ENCODE measurements around the gene AFTPH. TPM values are rescaled to one million over a fixed set of nuclear protein-coding genes. Genes with fewer than 3 reads are reported as not detected.

AFTPH gene
- polyA plus RNA-seq, 1 of the 3 experiments (the other 2 are of a cell fraction) = 7.4 TPM

DNA sequence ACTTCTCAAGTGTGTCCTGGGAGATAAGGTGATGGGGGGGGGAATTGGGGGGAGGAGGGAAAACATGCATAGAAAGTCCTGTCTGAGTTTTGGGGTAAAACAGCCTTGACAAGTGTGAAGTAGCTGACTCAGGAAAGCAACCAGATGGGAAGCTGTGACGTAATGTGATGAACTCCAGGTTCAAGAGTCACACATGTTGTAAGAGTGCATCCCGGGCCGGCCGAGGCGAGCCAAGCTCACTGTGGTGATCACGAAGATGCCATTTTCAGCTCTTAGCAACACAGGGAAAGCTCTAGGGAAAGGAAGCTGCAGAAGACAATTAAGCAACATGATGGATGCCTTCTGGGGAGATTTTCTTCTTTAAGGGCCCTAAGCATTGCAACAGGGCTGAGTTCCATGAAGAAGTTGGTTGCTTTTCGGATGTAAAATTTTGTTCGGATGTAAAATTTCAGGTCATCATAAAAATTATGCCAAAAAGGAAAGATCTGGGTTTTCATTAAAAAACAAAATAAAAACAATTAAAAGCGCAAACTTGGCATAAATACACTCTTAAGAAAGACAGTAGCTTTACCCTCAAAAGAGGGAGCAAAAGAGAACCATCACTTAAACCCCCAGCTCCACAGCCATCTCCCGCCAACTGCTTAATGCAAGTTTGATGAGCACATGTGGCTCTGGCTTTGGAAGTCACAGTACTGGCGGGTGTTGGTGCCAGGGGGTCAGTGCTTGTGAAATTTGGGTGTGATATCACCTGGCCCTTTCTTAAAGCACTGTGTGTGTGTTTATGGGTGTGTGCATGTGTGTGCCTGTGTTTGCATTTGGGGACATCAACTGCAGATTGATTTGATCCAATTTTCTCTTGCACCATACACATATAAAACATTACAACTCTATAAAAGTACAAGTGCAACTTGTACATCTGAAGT lies 110.5 kb downstream of the AFTPH start:
- no peak overlapping the region for H3K4me2 ChIP-seq
- H3K9me2 ChIP-seq = no peaks in the 10 kb centered on the region
- peaks cover 3% of the 10 kb centered on the region for H3F3A ChIP-seq (replicated peaks; ENCODE audit: insufficient read depth)
- H4K20me1 ChIP-seq (ENCODE audit: insufficient read depth) = peaks cover 55% of the 10 kb centered on the region
- H3K79me2 ChIP-seq (ENCODE audit: insufficient read depth) = peaks cover 61% of the 10 kb centered on the region
- WGBS (ENCODE audit: low lambda C conversion rate) = 93% methylated on average over 11 of the region's 11 CpGs
- POLR2A ChIA-PET = interaction anchor here (1.9 kb wide), 1 partner anchor 19 kb away, joined by 6 read pairs; the partner anchor contains the start of gene SERTAD2
- no peak overlapping the region for H3K27ac ChIP-seq (ENCODE audit: low read depth in 2 of 2, low read length in 1 of 2)
- H2AFZ ChIP-seq (ENCODE audit: low read depth) = no peak overlapping the region
- H3K4me3 ChIP-seq (ENCODE audit: low read depth in 2 of 2, low read length in 1 of 2) = no peak overlapping the region
- CTCF ChIA-PET = interaction anchor here (1.0 to 5.1 kb wide), 8 partner anchors 10 to 307 kb away, joined by 3 to 34 read pairs (median 4); no protein-coding TSS in a partner anchor
- peaks cover 18 to 21% of the 10 kb centered on the region in 2 experiments; a peak in 3 of 4 replicates for H3K4me1 ChIP-seq (ENCODE audit: control insufficient read depth in 1 of 2, insufficient read depth in 2 of 2, low read depth in 1 of 2, low read length in 1 of 2)
- no peaks in the 10 kb centered on the region for H3K9me3 ChIP-seq
- TF ChIP-seq, protein P1, sequence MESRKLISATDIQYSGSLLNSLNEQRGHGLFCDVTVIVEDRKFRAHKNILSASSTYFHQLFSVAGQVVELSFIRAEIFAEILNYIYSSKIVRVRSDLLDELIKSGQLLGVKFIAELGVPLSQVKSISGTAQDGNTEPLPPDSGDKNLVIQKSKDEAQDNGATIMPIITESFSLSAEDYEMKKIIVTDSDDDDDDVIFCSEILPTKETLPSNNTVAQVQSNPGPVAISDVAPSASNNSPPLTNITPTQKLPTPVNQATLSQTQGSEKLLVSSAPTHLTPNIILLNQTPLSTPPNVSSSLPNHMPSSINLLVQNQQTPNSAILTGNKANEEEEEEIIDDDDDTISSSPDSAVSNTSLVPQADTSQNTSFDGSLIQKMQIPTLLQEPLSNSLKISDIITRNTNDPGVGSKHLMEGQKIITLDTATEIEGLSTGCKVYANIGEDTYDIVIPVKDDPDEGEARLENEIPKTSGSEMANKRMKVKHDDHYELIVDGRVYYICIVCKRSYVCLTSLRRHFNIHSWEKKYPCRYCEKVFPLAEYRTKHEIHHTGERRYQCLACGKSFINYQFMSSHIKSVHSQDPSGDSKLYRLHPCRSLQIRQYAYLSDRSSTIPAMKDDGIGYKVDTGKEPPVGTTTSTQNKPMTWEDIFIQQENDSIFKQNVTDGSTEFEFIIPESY (IDR thresholded peaks at IDR 0.05; ENCODE audit: borderline replicate concordance, low read depth) = no peak
- TF ChIP-seq MXI1 (IDR thresholded peaks at IDR 0.05; ENCODE audit: low read depth, low read length) = no peak
- TF ChIP-seq TCF12 (IDR thresholded peaks at IDR 0.05) = no peak
- TF ChIP-seq NFIC (IDR thresholded peaks at IDR 0.05; ENCODE audit: borderline replicate concordance) = no peak
- no peak for TF ChIP-seq RAD21 (IDR thresholded peaks at IDR 0.05; ENCODE audit: low read length)
- TF ChIP-seq FOSL2 (IDR thresholded peaks at IDR 0.05; ENCODE audit: borderline replicate concordance, low read depth) = no peak
- TF ChIP-seq, protein P2, sequence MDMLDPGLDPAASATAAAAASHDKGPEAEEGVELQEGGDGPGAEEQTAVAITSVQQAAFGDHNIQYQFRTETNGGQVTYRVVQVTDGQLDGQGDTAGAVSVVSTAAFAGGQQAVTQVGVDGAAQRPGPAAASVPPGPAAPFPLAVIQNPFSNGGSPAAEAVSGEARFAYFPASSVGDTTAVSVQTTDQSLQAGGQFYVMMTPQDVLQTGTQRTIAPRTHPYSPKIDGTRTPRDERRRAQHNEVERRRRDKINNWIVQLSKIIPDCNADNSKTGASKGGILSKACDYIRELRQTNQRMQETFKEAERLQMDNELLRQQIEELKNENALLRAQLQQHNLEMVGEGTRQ (IDR thresholded peaks at IDR 0.05; ENCODE audit: borderline replicate concordance, low read depth, low read length) = no peak
- no peaks in the 10 kb centered on the region for H3K27me3 ChIP-seq (ENCODE audit: insufficient read depth)
- no peak for DNase-seq
- H3K9ac ChIP-seq = no peak overlapping the region
- H3K36me3 ChIP-seq (replicated peaks in 1 of 2; ENCODE audit: control insufficient read depth in 1 of 2, insufficient read depth in 2 of 2, low read length in 1 of 2) = peaks cover 35 to 45% of the 10 kb centered on the region in 2 experiments

DNA sequence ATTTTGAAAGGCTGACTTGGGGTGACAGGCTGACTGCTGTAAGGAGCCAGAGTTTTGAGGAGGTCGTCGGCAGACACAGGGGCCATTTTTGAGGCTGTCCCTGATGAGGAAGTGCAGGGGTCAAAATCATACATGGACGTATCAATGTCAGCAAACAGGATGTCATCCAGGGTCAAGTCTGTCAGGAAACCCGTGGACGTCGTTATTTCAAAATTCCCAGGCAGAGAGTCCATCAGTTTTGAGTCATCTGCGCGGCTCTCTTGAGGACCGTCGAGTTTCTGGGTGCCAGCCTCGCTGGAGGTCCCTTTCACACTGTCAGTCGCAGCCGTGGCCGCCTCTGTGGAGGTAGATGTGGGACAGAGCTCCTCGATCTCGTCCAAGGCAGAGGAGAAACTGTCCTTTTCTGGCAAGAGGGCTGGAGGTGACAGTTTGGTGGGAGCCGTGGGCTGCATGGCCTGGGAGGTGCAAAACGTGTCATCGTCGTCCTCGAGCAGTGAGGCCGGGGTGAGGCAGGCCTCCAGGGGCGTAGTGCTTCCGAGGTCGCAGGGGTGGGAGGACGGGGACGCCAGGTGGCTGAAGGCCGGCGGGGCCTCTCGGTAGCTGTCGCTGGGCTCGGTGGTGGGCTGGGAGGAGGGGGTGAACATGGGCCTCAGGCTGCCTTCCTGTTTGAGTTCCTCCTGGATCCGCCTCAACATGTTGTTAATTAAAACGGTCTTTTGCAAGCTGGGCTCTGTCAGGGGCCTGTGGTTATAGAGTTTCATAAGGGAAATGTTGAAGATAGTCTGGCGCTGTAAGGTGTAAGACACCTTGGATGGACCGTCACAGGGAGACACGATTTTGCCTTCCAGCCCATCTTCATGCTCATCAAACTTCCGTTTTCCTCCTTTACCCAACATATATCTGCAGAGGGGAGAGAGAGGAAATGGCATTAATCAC lies 112.1 kb downstream of the AFTPH start:
- POLR2A ChIA-PET = no interaction called here
- H3K36me3 ChIP-seq (replicated peaks in 1 of 2; ENCODE audit: control insufficient read depth in 1 of 2, insufficient read depth in 2 of 2, low read length in 1 of 2) = peaks cover 32 to 45% of the 10 kb centered on the region in 2 experiments
- DNase-seq = no peak
- H3K79me2 ChIP-seq (ENCODE audit: insufficient read depth) = peaks cover 78% of the 10 kb centered on the region
- peaks cover 16 to 37% of the 10 kb centered on the region in 2 experiments; a peak in 3 of 4 replicates for H3K4me1 ChIP-seq (ENCODE audit: control insufficient read depth in 1 of 2, insufficient read depth in 2 of 2, low read depth in 1 of 2, low read length in 1 of 2)
- H2AFZ ChIP-seq (ENCODE audit: low read depth) = no peak overlapping the region
- 92% methylated on average over 37 of the region's 38 CpGs for WGBS (ENCODE audit: low lambda C conversion rate)
- H4K20me1 ChIP-seq (ENCODE audit: insufficient read depth) = peaks cover 71% of the 10 kb centered on the region
- TF ChIP-seq RXRA (IDR thresholded peaks at IDR 0.05; ENCODE audit: borderline replicate concordance, low read depth) (no peak), MEF2A (IDR thresholded peaks at IDR 0.05; ENCODE audit: borderline replicate concordance, low read depth) (no peak), NFIC (IDR thresholded peaks at IDR 0.05; ENCODE audit: borderline replicate concordance) (no peak), RAD21 (IDR thresholded peaks at IDR 0.05; ENCODE audit: low read length) (no peak), GATA2 (CRISPR knock-in tag; IDR thresholded peaks at IDR 0.05) (no peak), TAF1 (IDR thresholded peaks at IDR 0.05; ENCODE audit: borderline replicate concordance, low read depth, low read length) (no peak)
- TF ChIP-seq, protein P3, sequence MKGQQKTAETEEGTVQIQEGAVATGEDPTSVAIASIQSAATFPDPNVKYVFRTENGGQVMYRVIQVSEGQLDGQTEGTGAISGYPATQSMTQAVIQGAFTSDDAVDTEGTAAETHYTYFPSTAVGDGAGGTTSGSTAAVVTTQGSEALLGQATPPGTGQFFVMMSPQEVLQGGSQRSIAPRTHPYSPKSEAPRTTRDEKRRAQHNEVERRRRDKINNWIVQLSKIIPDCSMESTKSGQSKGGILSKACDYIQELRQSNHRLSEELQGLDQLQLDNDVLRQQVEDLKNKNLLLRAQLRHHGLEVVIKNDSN (IDR thresholded peaks at IDR 0.05; ENCODE audit: borderline replicate concordance, low read depth) = no peak
- TF ChIP-seq, protein P4, sequence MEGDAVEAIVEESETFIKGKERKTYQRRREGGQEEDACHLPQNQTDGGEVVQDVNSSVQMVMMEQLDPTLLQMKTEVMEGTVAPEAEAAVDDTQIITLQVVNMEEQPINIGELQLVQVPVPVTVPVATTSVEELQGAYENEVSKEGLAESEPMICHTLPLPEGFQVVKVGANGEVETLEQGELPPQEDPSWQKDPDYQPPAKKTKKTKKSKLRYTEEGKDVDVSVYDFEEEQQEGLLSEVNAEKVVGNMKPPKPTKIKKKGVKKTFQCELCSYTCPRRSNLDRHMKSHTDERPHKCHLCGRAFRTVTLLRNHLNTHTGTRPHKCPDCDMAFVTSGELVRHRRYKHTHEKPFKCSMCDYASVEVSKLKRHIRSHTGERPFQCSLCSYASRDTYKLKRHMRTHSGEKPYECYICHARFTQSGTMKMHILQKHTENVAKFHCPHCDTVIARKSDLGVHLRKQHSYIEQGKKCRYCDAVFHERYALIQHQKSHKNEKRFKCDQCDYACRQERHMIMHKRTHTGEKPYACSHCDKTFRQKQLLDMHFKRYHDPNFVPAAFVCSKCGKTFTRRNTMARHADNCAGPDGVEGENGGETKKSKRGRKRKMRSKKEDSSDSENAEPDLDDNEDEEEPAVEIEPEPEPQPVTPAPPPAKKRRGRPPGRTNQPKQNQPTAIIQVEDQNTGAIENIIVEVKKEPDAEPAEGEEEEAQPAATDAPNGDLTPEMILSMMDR (IDR thresholded peaks at IDR 0.05) = no peak
- no peaks in the 10 kb centered on the region for H3K9me2 ChIP-seq
- no peak overlapping the region for H3K27ac ChIP-seq (ENCODE audit: low read depth in 2 of 2, low read length in 1 of 2)
- H3K9ac ChIP-seq = no peak overlapping the region
- no peak overlapping the region for H3K4me2 ChIP-seq
- CTCF ChIA-PET = interaction anchor here (0.6 to 5.1 kb wide), 6 partner anchors 8 to 305 kb away, joined by 3 to 34 read pairs (median 4); partner anchors contain the start of gene SERTAD2
- H3K27me3 ChIP-seq (ENCODE audit: insufficient read depth) = no peaks in the 10 kb centered on the region
- H3K4me3 ChIP-seq (ENCODE audit: low read depth in 2 of 2, low read length in 1 of 2) = no peak overlapping the region
- H3F3A ChIP-seq (replicated peaks; ENCODE audit: insufficient read depth) = peaks cover 3% of the 10 kb centered on the region
- no peaks in the 10 kb centered on the region for H3K9me3 ChIP-seq
